ENCODE results near the gene ARAP1.

Gene ARAP1

GRCh38 chr11:72741849-72742512 is 10.2 kb downstream of the ARAP1 start:
- DNase-seq = no peak

- no peak for DNase-seq
These were observed 10.8 kb downstream of the ARAP1 start for GRCh38 chr11:72741429-72741833.

GRCh38 chr11:72740562-72741428 is 11.4 kb downstream of the ARAP1 start:
- DNase-seq = no peak

GRCh38 chr11:72740060-72740424 is 12.2 kb downstream of the ARAP1 start:
- no peak for DNase-seq

GRCh38 chr11:72739240-72740059 is 12.8 kb downstream of the ARAP1 start:
- DNase-seq = no peak

GRCh38 chr11:72738199-72739141 is 13.7 kb downstream of the ARAP1 start:
- DNase-seq = no peak

GRCh38 chr11:72737336-72737735 is 14.9 kb downstream of the ARAP1 start:
- no peak for DNase-seq

GRCh38 chr11:72736452-72737069 is 15.6 kb downstream of the ARAP1 start:
- DNase-seq = peak; percentile 91

- no peak for DNase-seq
These were observed 16.6 kb downstream of the ARAP1 start for GRCh38 chr11:72735495-72736027.

GRCh38 chr11:72732329-72732728 is 19.9 kb downstream of the ARAP1 start:
- DNase-seq = no peak

- no peak for DNase-seq
These were observed 21.5 kb downstream of the ARAP1 start for GRCh38 chr11:72730737-72731136.

- no peak for DNase-seq
These were observed 22.0 kb downstream of the ARAP1 start for GRCh38 chr11:72730243-72730642.

GRCh38 chr11:72727521-72727920 is 24.7 kb downstream of the ARAP1 start:
- DNase-seq = no peak

GRCh38 chr11:72726266-72727220 is 25.7 kb downstream of the ARAP1 start:
- no peak for DNase-seq

- DNase-seq = no peak
These were observed 26.5 kb downstream of the ARAP1 start for GRCh38 chr11:72725724-72726028.

GRCh38 chr11:72724851-72725723 is 27.1 kb downstream of the ARAP1 start:
- no peak for DNase-seq

- DNase-seq = no peak
These were observed 28.1 kb downstream of the ARAP1 start for GRCh38 chr11:72724021-72724551.

- no peak for DNase-seq
These were observed 28.7 kb downstream of the ARAP1 start for GRCh38 chr11:72723508-72723907.

- DNase-seq = peak; percentile 55
These were observed 30.0 kb downstream of the ARAP1 start for GRCh38 chr11:72722050-72722748.

Measured in SIG-M5 (cell line).